EH (cell line): Measurements from ENCODE around the gene USP24.
A peak's percentile ranks its signal among the peaks of the same experiment; 100 is the strongest.
"Not testable (repeated sequence)": the region's sequence is repeated elsewhere in the genome, so short reads cannot be mapped to it uniquely, and the experiment has no call there.

Experiments
- DNase-seq: peaks from one replicate; pipeline ENCODE4 v3.0.0-alpha.2; 2015; ENCODE audit warnings: low read depth

Gene USP24

GRCh38 chr1:55039342-55040082 is 175.7 kb downstream of the USP24 start, which contains the start of gene PCSK9:
PCSK9 (plus strand) TSS chr1:55039548; CDS start chr1:55039838, 290 bp downstream.
- peak; percentile 34 for DNase-seq

GRCh38 chr1:55038974-55039341 is 176.2 kb downstream of the USP24 start:
- no peak for DNase-seq

GRCh38 chr1:55038552-55038838 is 176.7 kb downstream of the USP24 start:
- DNase-seq, result no peak

GRCh38 chr1:55037733-55038551 is 177.2 kb downstream of the USP24 start:
- DNase-seq, result no peak

- no peak for DNase-seq
Observed at GRCh38 chr1:55035904-55036303, 179.3 kb downstream of the USP24 start.

- DNase-seq, result no peak
Observed at GRCh38 chr1:55034476-55035133, 180.6 kb downstream of the USP24 start.

GRCh38 chr1:55033265-55033614 is 181.9 kb downstream of the USP24 start:
- no peak for DNase-seq

- DNase-seq, result not testable (repeated sequence)
Observed at GRCh38 chr1:55031098-55031497, 184.1 kb downstream of the USP24 start.

- DNase-seq, result not testable (repeated sequence)
Observed at GRCh38 chr1:55026682-55027081, 188.5 kb downstream of the USP24 start.

GRCh38 chr1:55024163-55024562 is 191.0 kb downstream of the USP24 start:
- DNase-seq, result not testable (repeated sequence)

- peak; percentile 90 for DNase-seq
Observed at GRCh38 chr1:55021942-55022546, 193.1 kb downstream of the USP24 start.

- no peak for DNase-seq
Observed at GRCh38 chr1:55018395-55018794, 196.8 kb downstream of the USP24 start.
